GM12874 (cell line): ENCODE data around the gene OLFML1.

Source experiments
- CTCF ChIP-seq: IDR thresholded peaks from 2 replicates; pipeline ENCODE4 v1.5.1; 2011; ENCODE audit warnings: low read depth, mild to moderate bottlenecking, control low read depth, low read length, moderate library complexity; ENCODE audit not compliant: insufficient read depth

The OLFML1 gene

DNA sequence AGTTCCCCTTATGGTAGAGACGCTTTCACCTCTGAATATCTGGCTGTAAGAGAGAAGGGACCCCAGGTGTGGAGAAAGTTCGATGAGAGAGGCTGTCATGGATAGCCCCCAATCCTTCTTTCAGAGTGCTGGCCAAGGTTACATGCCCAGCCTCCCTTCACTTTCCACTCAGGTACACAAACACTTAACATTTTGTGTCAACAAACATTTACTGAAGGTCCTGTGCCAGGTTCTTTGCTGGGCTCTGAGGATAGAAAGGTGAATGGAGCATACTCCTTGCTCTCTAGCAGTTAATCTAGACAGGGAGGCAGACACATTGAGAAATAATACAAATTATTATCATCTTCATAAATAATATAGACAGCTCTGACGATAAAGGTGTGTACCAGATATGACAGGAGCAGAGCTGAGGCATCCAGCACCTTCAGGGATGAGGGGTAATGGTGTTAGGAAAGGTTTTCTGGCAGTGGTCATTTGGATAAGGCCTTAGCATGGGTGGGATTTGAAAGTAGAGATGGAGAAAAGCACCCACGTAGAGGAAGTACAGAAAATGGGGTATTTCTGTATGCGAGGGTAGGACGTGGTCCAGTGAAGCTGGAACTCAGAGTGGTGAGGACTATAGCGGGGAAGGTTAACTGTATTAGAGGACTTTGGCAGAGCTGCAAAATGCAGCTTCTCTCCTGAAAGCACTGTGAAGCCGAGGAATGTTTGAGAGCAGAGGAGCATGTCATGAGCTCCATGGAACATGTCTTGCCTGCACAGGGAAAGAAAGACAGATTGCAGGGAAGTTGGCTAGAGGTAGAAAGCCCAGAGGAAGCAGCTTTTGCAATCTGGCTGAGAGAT lies 48.1 kb downstream of the OLFML1 start:
- no peak for TF ChIP-seq CTCF

DNA sequence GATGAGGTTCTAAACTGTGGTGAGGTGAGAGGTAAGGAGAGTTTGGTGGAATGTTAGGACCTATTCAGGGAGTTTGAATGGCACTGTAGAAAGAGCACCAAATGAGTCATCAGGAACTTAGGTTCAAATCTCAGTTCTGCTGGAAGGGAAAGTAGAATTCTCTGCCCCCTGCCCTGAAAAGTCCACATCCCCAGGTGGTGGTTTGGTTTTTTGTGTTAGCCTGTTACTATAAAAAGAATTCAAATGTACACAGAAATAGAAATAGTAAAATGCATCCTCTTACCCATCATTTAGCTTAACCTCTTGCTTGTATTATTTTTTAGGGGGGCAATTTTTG lies 48.7 kb downstream of the OLFML1 start:
- no peak for TF ChIP-seq CTCF

GRCh38 chr11:7536100-7536499 lies 50.8 kb downstream of the OLFML1 start:
- peak; percentile 35; the same call in 1 of the 2 replicates for TF ChIP-seq CTCF

DNA sequence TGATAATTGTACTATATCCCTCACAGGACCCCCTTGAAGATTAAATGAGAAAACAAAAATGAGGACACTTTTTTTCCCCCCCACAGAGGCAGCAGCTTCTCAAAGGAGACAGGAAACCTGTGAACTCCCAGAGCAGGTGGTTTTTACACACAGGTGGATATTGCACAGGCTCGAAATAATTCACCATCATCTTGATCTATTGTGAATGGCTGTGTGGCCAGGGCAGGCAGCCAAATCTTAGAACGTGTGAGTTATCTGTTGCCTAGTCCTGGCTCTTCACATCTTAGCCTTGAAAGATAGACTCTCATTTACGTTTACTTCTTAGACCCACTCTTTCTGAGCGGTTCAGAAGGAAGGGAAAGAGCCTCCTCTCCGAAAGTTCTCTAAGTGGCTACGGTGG lies 52.0 kb downstream of the OLFML1 start:
- TF ChIP-seq CTCF: no peak

- no peak for TF ChIP-seq CTCF
These were observed 52.7 kb downstream of the OLFML1 start for GRCh38 chr11:7538031-7538430.

GRCh38 chr11:7538466-7539454 lies 53.5 kb downstream of the OLFML1 start:
- no peak for TF ChIP-seq CTCF

- TF ChIP-seq CTCF: no peak
These were observed 55.7 kb downstream of the OLFML1 start for GRCh38 chr11:7540830-7541555.
